Stimulated activated CD4-positive, alpha-beta T cell treated with anti-CD3 and anti-CD28 coated beads, Interleukin-12 subunit alpha, Interleukin-12 subunit beta, amount 100 ng/mL, for 4 hours (primary cell): Measurements from ENCODE around the gene ATP4B.

Source experiments
- DNase-seq: peaks from one replicate; pipeline ENCODE4 v3.0.0-alpha.2; 2020

The ATP4B gene

GRCh38 chr13:113657851-113658741 is at the start of gene ATP4B:
ATP4B (minus strand) TSS chr13:113658198; CDS start chr13:113658144, 54 bp downstream.
- no peak for DNase-seq

GRCh38 chr13:113672002-113672651 is 14.1 kb upstream of the ATP4B start:
- no peak for DNase-seq

DNA sequence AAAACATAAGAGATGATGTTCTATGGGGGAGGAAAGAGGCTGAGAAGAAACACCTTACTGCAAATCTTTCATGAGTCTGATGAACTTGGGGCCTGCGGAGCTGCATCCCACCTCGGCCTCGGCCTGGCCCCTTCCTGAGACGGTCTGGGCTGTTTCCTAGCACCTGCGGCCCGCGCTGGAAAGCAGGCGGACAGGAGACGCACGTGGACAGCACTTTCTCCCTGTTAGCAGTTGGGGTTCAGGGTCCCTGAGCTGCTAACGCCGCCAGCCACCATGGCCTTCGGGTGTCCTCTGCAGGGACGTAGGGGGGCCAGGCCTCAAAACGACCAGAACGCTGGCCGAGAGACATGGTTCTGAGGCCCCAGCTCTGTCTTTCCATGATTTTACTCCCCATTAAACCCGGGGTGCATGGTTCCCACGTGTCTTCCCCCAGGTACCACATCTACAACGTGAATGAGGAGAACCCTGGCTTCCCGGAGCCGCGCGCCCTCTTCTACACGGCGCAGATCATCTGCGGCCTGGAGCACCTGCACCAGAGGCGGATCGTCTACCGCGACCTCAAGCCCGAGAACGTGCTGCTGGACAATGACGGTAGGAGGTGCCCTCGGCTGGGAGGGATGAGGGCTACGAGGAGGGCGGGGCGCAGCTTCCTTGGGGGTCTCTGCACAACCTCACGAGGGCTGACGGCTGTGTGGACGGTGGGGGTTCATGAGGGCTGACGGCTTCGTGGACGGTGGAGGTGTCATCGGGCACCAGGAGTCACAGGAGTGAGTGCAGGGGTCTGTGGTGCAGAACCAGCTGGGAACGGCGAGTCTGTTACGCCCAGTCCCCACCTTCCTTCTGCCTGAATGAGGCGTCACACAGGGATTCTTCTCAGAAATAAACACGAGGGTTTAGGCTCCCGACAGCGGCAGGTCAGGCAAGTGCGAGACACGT is 13.3 kb upstream of the ATP4B start:
- no peak for DNase-seq

GRCh38 chr13:113670541-113670940 is 12.5 kb upstream of the ATP4B start:
- DNase-seq = no peak

DNA sequence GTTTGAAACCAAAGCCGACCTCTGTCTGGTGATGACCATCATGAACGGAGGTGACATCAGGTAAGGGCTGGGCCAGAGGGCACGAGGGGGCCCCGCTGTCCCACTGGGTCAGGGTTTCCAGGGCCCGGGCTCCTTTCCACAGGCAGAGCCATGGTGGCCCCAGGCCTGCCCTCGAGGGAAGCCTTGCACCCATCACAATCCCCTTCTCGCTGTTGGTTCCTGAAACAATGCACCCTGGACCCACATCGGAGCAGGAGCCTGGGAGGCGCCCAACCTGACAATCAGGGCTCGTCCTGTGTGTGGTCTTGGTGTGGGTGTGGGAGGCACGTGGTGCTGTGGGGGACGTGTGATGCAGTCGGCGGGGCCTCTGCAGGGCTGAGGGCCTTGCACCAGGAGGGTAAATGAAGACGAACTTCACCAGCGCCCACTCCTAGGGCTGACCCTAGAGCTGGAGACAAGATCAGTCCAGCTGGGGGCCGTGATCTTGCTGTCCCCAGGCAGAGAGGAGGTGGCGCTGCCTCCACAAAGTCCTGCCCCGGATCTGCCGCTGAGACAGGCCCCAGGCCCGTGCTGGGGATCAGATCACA is 11.8 kb upstream of the ATP4B start:
- DNase-seq = no peak

GRCh38 chr13:113669231-113669754 is 11.3 kb upstream of the ATP4B start:
- DNase-seq = no peak

GRCh38 chr13:113668491-113668971 is 10.5 kb upstream of the ATP4B start:
- no peak for DNase-seq

GRCh38 chr13:113667771-113668490 is 9.9 kb upstream of the ATP4B start:
- DNase-seq = no peak

DNA sequence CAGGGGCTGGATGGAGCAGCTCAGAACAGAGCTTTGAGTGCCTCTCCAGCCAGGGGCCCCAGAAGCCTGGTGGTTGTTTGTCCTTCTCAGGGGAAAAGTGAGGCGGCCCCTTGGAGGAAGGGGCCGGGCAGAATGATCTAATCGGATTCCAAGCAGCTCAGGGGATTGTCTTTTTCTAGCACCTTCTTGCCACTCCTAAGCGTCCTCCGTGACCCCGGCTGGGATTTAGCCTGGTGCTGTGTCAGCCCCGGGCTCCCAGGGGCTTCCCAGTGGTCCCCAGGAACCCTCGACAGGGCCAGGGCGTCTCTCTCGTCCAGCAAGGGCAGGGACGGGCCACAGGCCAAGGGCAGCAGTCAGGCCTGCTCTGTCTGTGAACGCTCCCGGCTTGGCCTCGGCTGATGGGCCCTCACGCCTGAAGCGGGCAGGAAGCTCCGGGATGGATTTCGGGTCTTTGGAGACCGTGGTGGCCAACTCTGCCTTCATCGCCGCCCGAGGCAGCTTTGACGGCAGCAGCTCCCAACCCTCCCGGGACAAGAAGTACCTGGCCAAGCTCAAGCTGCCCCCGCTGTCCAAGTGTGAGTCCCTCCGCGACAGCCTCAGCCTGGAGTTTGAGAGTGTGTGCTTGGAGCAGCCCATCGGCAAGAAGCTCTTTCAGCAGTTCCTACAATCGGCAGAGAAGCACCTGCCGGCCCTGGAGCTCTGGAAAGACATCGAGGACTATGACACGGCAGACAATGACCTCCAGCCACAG is 9.1 kb upstream of the ATP4B start, which contains the start of gene GRK1:
Gene GRK1, plus strand, starts transcription at position 269 of the 751 bp plus-strand sequence. Its CDS starts 168 bp downstream, at position 437.
- no peak for DNase-seq

DNA sequence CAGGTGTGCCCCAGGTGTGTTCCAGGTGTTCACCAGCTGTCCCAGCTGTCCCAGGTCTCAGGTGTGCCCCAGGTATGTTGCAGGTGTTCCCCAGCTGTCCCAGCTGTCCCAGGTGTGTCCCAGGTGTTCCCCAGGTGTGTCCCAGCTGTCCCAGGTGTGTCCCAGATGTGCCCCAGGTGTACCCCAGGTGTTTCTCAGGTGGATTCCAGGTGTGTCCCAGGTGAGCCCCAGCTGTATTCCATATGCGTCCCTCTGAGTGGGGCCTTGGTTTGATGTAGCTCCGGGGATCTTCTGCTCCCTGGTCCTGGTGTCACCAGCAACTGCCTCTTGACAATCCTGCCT is 8.3 kb upstream of the ATP4B start:
- no peak for DNase-seq

GRCh38 chr13:113665597-113666328 is 7.8 kb upstream of the ATP4B start:
- no peak for DNase-seq

- DNase-seq = no peak
Measured at GRCh38 chr13:113664751-113665596, 7.0 kb upstream of the ATP4B start.

GRCh38 chr13:113663934-113664333 is 5.9 kb upstream of the ATP4B start:
- no peak for DNase-seq

- DNase-seq = no peak
Measured at GRCh38 chr13:113661509-113661908, 3.5 kb upstream of the ATP4B start.

DNA sequence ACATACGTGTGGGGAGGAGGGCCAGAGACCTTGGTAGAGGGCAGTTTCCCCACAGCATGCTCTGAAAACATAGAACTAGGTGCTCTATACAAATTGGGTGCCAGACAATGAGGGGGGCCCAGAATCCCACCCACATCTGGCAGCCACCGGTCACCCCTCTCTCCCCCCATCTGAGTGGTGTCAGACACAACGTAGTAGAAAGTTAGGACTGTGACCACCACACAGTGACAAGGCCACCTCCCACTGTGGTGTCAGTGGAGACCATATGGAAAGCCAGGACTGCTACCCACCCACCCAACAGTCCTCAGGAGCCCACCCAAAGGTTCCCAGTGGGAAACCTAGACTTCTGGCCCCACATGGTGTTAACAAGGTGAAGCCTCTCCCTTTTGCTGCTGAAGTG is 2.1 kb upstream of the ATP4B start:
- DNase-seq = no peak

DNA sequence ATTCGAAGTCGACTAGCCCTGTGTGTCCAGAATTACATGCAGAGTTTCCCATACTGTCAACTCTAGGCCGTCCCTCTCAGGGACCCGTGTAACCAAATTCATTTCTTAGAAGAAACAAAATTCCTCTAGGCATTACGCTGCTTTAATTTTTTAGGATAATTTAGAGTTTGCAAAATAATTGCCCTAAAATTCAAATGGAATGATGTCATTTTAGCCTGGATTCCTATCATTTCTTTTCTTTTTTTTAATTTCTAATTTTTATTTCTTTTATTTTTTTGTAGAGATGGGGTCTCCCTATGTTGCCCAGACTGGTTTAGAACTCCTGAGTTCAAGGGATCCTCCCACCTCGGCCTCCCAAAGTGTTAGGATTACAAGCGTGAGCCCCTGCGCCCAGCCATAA is 1.3 kb upstream of the ATP4B start:
- no peak for DNase-seq

DNA sequence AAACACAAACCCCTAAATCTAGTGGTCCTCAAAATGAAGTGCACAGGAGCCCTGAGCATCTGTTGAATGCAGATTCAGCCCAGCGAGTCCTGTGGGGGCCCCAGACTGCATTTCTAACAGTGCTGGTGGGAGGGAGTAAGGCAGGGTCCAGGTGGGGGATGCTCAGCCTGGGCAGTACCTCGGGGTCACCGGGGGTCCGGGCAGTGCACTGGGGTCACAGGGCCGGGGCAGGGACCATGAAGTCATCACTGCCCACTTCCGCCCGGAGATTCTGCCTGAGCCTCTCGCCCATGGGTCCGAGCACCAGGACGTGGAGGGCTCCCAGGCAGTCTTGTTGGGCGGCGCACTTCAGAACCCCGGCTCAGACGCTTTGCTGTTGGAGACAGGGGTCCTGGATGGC is 838 bp upstream of the ATP4B start:
- no peak for DNase-seq

DNA sequence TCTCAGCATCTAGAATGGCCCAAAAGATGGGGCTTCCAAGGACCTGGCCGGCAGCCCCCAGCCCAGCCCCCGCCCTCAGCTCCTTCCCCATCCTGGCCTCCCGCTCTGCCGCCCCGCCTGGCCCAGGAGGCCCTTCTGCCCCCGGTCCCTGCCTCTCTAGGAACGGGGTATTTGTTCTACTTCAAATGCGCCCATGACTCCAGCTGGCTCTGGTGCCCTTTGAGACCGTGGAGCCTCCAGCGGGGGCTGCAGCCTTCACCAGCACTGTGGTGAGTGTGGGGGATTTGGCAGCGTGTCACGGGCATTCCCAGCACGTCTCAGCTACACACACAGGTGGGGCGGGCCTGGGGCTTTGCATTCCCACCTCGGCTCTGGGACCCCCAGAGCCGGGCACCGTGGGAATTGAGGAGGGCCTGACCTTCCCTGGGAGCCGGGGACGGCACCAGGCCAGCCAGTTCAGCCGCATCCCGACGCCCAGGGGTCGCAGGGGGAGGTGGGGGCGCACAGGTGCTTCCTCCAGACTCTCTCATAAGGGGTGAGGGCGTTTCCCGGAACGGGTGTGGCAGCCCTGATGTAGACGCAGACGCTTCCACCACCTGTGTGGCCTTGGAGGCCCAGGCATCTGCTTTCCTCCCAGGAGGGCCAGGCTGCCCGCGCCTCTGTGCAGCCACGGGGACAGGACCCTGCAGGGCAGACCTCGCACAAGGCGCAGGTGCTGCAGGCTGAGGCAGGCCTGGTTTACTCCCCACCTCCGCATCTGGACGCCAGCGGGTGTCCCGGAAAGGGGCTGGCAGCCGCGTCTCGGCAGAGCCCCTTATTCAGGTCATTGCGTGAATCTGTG is 947 bp downstream of the ATP4B start:
- DNase-seq = no peak
